ENCODE measurements around the gene XPC. TPM values are rescaled to one million over a fixed set of nuclear protein-coding genes. Genes with fewer than 3 reads are reported as not detected.
A peak's percentile ranks its signal among the peaks of the same experiment; 100 is the strongest.

The XPC gene
- total RNA-seq, 1 donor from 2014 or later = 54.2 TPM

DNA sequence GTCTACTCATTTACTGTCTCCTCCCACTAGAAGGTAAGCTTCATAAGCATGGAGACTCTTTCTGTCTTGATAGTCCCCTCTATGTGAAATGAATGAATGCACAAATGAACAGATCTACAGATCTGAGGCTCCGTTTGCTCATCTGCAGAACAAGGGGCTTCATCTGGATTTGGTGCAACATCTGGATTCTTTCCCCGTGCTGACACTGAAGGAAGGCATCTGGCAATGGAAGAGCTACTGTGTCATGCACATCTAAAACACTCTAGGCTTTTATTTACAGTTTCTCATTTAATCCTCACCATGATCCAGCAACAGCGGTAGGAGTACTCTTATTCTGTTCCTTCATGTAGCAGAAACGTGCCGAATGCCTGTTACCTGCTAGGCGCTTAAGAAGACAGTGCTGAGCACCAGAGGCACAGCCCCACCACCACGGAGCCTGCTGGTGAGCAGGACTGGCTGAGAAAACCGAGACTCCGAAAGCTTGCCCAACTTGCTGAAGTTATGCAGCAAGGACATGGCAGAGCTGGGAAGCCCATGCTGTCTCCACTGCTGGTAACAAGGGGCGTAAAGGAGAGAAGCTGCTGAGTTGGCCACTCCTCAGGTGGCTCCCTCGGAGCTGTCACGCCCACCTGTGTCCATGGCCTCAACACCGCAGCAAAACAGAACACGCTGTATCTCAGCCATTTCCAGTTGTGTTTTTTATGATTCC lies 31.3 kb upstream of the XPC start:
- intact Hi-C loops (cut with DNase I) = no loop called here
- DNase-seq (ENCODE audit: low spot score) = no peak
- no peak for ATAC-seq

DNA sequence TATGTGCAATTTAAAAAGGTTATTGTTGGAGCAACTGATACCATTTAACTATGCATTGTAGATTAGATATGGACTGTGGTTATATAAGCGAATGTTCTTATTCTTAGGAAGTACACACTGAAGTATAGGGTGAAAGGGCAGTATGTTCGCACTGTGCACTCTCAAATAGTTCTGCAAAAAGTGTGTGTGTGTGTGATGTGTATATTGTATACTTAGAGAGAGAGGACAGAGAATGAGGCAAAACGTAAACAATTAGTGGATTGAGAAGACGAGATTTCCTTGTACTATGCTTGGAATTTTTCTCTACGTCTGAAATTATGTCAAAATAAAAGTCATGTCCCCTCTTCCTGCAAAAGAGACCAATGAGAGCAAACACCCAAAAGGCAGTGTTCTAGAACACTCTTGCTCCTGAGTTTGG lies 30.6 kb upstream of the XPC start:
- DNase-seq (ENCODE audit: low spot score) (no peak), ATAC-seq (no peak)
- intact Hi-C loops (cut with DNase I) = no loop called here

- intact Hi-C loops (cut with DNase I) = no loop called here
- no peak for DNase-seq (ENCODE audit: low spot score)
- no peak for ATAC-seq
Observed at GRCh38 chr3:14208168-14208567, 29.8 kb upstream of the XPC start.

GRCh38 chr3:14206548-14207177 lies 28.3 kb upstream of the XPC start:
- DNase-seq (ENCODE audit: low spot score) (no peak), ATAC-seq (no peak)
- intact Hi-C loops (cut with DNase I) = no loop called here

- peak; percentile 87 for ATAC-seq
- intact Hi-C loops (cut with DNase I) = loop anchor here (5.0 kb wide), 1 partner anchor 263 kb away; no protein-coding TSS in a partner anchor
Observed at GRCh38 chr3:14204515-14205284, 26.3 kb upstream of the XPC start.

DNA sequence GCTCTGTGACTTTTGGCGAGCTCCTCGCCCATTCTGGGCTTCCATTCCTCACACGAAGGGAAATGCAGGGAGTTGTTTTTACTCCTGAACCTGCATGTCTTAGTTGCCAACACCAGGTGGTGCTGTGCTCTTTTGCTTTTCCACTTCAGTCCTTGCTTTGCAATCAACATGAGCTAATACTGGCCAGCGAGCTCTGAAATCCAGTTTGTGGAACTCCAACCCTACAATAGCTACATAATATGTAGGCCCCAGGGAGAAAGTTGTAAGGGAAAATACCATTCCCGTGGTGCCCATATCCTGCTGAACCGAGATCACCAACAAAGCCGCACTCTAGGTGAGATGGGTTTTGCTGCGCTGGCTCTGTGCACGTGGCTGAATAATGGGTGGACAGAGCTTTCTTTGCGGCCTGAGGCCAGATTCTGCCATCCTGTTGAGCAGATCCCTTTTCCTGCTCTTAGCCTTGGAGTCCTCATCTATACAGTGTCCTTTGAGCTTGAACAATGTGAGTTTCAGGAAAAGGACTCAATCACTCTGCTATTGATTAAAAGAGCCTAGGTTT lies 25.2 kb upstream of the XPC start:
- intact Hi-C loops (cut with DNase I) = loop anchor here (5.0 kb wide), 1 partner anchor 264 kb away; no protein-coding TSS in a partner anchor
- ATAC-seq = peak; percentile 83
- DNase-seq (ENCODE audit: low spot score) = peak; percentile 72

More at GRCh38 chr3:14204515-14205284, 26.3 kb upstream of the XPC start:
- no peak for DNase-seq (ENCODE audit: low spot score)

GRCh38 chr3:14202874-14203520 lies 24.6 kb upstream of the XPC start:
- intact Hi-C loops (cut with DNase I) = loop anchor here (5.0 kb wide), 1 partner anchor 264 kb away; no protein-coding TSS in a partner anchor
- ATAC-seq (peak; percentile 15), DNase-seq (ENCODE audit: low spot score) (no peak)

DNA sequence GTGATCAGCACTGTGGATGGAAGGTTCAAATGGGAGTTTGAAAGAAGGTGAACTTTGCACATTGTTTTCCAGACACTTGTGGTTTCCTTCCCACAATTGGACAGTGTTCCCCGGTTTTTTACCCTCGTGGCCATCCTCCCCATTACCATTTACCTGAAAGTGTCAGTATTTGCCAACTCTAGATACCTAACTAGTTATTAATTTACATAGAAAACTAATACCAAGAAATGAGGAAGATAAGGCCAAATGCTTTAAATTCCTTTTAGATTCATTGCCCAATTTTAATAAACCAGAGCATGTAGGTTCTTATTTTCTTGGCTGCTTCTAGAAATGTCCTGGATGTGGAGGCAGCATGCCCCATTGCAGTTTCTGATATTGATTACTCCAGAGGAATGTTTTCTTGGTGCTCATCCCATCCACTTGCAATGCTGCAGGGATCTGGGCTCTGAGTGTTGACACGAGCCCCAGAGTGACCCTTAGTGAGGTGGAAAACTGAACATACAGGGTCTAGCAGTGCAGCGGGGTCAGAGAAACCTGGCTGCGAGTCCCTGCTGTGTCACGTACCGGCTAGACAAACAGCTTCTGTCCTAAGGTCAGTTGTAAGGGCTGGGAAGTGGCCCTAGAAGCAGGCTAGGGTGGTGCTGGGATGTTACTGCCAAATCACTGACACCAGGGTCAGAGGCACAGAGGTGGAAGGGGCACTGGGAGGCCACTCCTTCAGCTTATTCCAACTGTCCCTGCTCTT lies 23.7 kb upstream of the XPC start:
- intact Hi-C loops (cut with DNase I) = loop anchor here (5.0 kb wide), 1 partner anchor 265 kb away; no protein-coding TSS in a partner anchor
- DNase-seq (ENCODE audit: low spot score) = no peak
- peak; percentile 18 for ATAC-seq

DNA sequence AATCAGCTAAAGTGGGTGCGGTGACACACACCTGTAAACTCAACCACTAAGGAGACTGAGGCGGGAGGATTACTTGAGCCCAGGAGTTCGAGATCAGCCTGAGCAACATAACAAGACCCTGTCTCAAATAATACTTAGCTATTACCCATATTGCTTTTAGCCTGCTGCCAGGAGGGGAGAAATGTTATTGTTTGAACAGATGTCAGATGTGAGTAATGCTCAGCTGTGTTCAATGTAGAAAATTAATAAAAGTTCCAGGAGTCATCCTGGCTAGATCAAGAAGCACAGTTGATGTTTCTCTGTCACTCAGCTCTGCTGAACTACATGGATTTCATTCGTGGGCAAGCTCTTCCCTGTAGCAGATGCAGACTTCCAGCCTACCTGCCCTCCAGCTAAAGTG lies 22.4 kb upstream of the XPC start:
- ATAC-seq (no peak), DNase-seq (ENCODE audit: low spot score) (no peak)
- intact Hi-C loops (cut with DNase I) = loop anchor here (5.0 kb wide), 1 partner anchor 266 kb away; no protein-coding TSS in a partner anchor

DNA sequence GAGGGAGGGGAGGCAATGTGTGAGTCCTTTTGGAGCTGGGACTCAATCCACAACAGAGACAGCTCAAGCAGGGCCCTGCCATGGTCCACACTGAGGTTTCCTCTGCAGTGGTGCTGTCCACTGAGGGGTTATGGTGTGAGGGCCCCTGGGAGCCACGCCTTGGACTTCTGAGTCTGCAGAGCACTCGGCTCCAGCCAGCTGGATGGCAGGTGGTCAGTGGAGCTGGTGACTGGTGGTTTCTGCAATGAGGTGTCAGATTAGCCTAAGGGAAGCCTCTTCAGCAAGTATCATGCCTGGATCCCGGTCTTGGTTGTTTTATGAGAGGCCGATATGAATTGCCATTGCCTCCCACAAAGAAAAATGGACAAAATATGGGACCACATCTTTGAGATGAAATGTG lies 21.9 kb upstream of the XPC start:
- no peak for DNase-seq (ENCODE audit: low spot score)
- intact Hi-C loops (cut with DNase I) = loop anchor here (5.0 kb wide), 1 partner anchor 267 kb away; no protein-coding TSS in a partner anchor
- ATAC-seq = no peak

DNA sequence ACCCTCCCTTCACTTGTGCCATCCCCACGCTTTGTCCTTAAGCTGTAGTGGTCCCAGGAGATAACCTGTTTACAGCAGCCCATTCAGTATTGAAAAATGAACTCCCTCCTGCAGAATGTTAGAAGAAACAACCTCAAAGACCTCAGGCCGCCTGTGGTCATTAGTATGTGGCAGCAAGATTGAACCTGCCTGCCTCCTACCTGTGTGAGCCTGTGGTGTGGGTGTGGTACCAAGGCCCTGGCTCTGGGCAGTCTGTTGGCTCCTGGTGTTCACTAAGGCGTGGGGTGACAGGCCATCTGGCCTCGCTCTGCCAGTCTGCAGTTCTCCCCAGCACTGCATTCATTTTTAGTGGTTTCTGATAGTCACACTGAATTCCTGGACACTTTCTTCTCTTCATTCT lies 21.2 kb upstream of the XPC start:
- ATAC-seq = no peak
- no peak for DNase-seq (ENCODE audit: low spot score)

DNA sequence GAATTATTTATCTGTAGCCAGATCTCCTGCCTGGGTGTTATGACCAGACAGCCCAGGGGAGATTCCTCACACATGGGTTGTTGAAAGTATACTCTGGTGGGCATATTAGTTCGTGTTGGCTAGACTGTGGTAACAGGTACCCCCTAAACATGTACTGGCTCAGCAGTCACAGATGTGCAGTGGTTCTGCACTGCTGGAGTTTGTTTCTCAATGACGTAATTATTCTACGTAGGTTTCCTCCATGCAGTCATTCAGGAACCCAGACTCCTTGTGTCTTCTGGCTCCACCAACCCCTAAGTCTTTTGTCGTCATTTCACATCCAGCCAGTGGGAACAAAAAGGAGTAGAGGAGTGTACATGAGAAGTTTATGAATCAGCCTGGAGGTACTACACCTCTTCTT lies 16.5 kb upstream of the XPC start:
- ATAC-seq (no peak), DNase-seq (ENCODE audit: low spot score) (no peak)
- intact Hi-C loops (cut with DNase I) = no loop called here

More for the DNA sequence above, 21.2 kb upstream of the XPC start:
- intact Hi-C loops (cut with DNase I) = loop anchor here (5.0 kb wide), 1 partner anchor 268 kb away; no protein-coding TSS in a partner anchor

- ATAC-seq (no peak), DNase-seq (ENCODE audit: low spot score) (no peak)
- intact Hi-C loops (cut with DNase I) = no loop called here
Observed at GRCh38 chr3:14188041-14188754, 9.8 kb upstream of the XPC start.

GRCh38 chr3:14186854-14187458 lies 8.6 kb upstream of the XPC start:
- ATAC-seq = no peak
- no peak for DNase-seq (ENCODE audit: low spot score)
- intact Hi-C loops (cut with DNase I) = no loop called here

- ATAC-seq (no peak), DNase-seq (ENCODE audit: low spot score) (no peak)
- intact Hi-C loops (cut with DNase I) = no loop called here
Observed at GRCh38 chr3:14183015-14183577, 4.7 kb upstream of the XPC start.

DNA sequence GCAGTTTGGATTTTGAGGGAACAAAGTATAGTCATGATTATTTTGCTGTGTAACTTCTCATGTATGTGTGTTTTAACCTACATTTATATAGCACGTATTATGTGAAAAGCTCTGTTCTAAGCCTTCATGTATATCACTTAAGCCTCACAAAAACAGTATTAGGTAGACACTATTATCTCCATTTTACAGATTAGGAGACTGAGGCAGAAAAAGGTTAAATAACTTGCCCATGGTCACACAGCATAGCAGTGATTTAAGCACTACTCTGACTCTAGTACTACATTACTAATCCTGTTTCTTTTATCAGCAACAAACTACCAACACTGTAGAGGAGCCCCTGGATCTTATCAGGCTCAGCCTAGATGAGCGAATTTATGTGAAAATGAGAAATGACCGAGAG lies 2.9 kb upstream of the XPC start:
- intact Hi-C loops (cut with DNase I) = no loop called here
- ATAC-seq (no peak), DNase-seq (ENCODE audit: low spot score) (no peak)

GRCh38 chr3:14179795-14180194 lies 1.4 kb upstream of the XPC start:
- ATAC-seq = no peak
- intact Hi-C loops (cut with DNase I) = no loop called here

More at GRCh38 chr3:14179795-14180194, 1.4 kb upstream of the XPC start:
- DNase-seq (ENCODE audit: low spot score) = no peak
